ENCODE data around the gene IL17RA. TPM values are rescaled to one million over a fixed set of nuclear protein-coding genes. Genes with fewer than 3 reads are reported as not detected.

IL17RA gene
- total and polyA plus RNA-seq, 3 experiments from 2014 or later: 21.7 to 30.2 (median 22.0) TPM

- H3K27ac Mint-ChIP-seq: peak overlapping the region in 3 of 8 donors; percentile 55 to 68 (median 62)
- peaks cover 0 to 5% of the 10 kb centered on the region in 2 donors for H3K27me3 Mint-ChIP-seq
- peak overlapping the region in 1 of 7 donors; percentile 28 for H3K4me3 Mint-ChIP-seq
- peaks cover 52 to 73% (median 63%) of the 10 kb centered on the region in 3 donors for H3K4me1 Mint-ChIP-seq
- H3K9me3 Mint-ChIP-seq: no peaks in the 10 kb centered on the region
- H3K4me1 ChIP-seq (ENCODE audit: insufficient read depth, low read length): peaks cover 50% of the 10 kb centered on the region
- DNase-seq: peak in 1 of 5 donors; percentile 37
- no peak overlapping the region for H3K27ac ChIP-seq (ENCODE audit: low read depth, low read length)
- ChIA-PET POLR2A (no interaction called here), CTCF (interaction anchor here (0.5 to 3.0 kb wide), 2 partner anchors 58 to 178 kb away, joined by 3 to 26 read pairs; no protein-coding TSS in a partner anchor)
- H3K36me3 Mint-ChIP-seq: peaks cover 0 to 19% (median 2%) of the 10 kb centered on the region in 3 donors
- no peaks in the 10 kb centered on the region for H3K9me3 ChIP-seq (ENCODE audit: low read length)
- H3K36me3 ChIP-seq (ENCODE audit: insufficient read depth, low read length): no peaks in the 10 kb centered on the region
- no peak overlapping the region for H3K4me3 ChIP-seq (ENCODE audit: low read length)
- no peaks in the 10 kb centered on the region for H3K27me3 ChIP-seq (ENCODE audit: insufficient read depth, low read length, poor library complexity, severe bottlenecking)
Observed at GRCh38 chr22:17114173-17114897, 29.5 kb downstream of the IL17RA start.

GRCh38 chr22:17114898-17115235 lies 30.1 kb downstream of the IL17RA start:
- H3K36me3 ChIP-seq (ENCODE audit: insufficient read depth, low read length): no peaks in the 10 kb centered on the region
- H3K36me3 Mint-ChIP-seq: peaks cover 0 to 15% (median 0%) of the 10 kb centered on the region in 3 donors
- H3K27ac ChIP-seq (ENCODE audit: low read depth, low read length): no peak overlapping the region
- peaks cover 0 to 5% of the 10 kb centered on the region in 2 donors for H3K27me3 Mint-ChIP-seq
- H3K4me3 ChIP-seq (ENCODE audit: low read length): no peak overlapping the region
- H3K4me3 Mint-ChIP-seq: no peak overlapping the region
- ChIA-PET POLR2A (no interaction called here), CTCF (interaction anchor here (1.0 to 3.0 kb wide), 3 partner anchors 12 to 57 kb away, joined by 3 to 26 read pairs (median 4); no protein-coding TSS in a partner anchor)
- no peaks in the 10 kb centered on the region for H3K9me3 Mint-ChIP-seq
- H3K27me3 ChIP-seq (ENCODE audit: insufficient read depth, low read length, poor library complexity, severe bottlenecking): no peaks in the 10 kb centered on the region
- no peak for DNase-seq
- H3K9me3 ChIP-seq (ENCODE audit: low read length): no peaks in the 10 kb centered on the region
- peaks cover 55% of the 10 kb centered on the region for H3K4me1 ChIP-seq (ENCODE audit: insufficient read depth, low read length)
- peaks cover 52 to 73% (median 62%) of the 10 kb centered on the region in 3 donors for H3K4me1 Mint-ChIP-seq
- peak overlapping the region in 4 of 8 donors; percentile 54 to 86 (median 65) for H3K27ac Mint-ChIP-seq

GRCh38 chr22:17115236-17115635 lies 30.4 kb downstream of the IL17RA start:
- peaks cover 52 to 73% (median 62%) of the 10 kb centered on the region in 3 donors for H3K4me1 Mint-ChIP-seq

GRCh38 chr22:17115945-17116565 lies 31.3 kb downstream of the IL17RA start:
- POLR2A ChIA-PET: interaction anchor here (1.4 kb wide), 1 partner anchor 17 kb away, joined by 3 read pairs; no protein-coding TSS in a partner anchor
- Histone ChIP-seq H3K4me1 (ENCODE audit: insufficient read depth, low read length) (peaks cover 56% of the 10 kb centered on the region), H3K27ac (ENCODE audit: low read depth, low read length) (no peak overlapping the region), H3K9me3 (ENCODE audit: low read length) (no peaks in the 10 kb centered on the region), H3K27me3 (ENCODE audit: insufficient read depth, low read length, poor library complexity, severe bottlenecking) (no peaks in the 10 kb centered on the region), H3K36me3 (ENCODE audit: insufficient read depth, low read length) (no peaks in the 10 kb centered on the region), H3K4me3 (ENCODE audit: low read length) (peak overlapping the region; percentile 23)
- Mint-ChIP-seq H3K4me3 (peak overlapping the region; percentile 15 to 76 (median 72)), H3K27me3 (peaks cover 0 to 5% of the 10 kb centered on the region in 2 donors), H3K36me3 (peaks cover 0 to 6% (median 0%) of the 10 kb centered on the region in 3 donors), H3K9me3 (no peaks in the 10 kb centered on the region), H3K27ac (peak overlapping the region; percentile 36 to 93 (median 78)), H3K4me1 (peaks cover 51 to 71% (median 63%) of the 10 kb centered on the region in 3 donors)
- DNase-seq: peak in 1 of 5 donors; percentile 32
- CTCF ChIA-PET: interaction anchor here (1.0 to 3.0 kb wide), 5 partner anchors 10 to 56 kb away, joined by 3 to 26 read pairs (median 3); no protein-coding TSS in a partner anchor

More at GRCh38 chr22:17115236-17115635, 30.4 kb downstream of the IL17RA start:
- H3K9me3 ChIP-seq (ENCODE audit: low read length): no peaks in the 10 kb centered on the region
- Mint-ChIP-seq H3K27me3 (peaks cover 0 to 5% of the 10 kb centered on the region in 2 donors), H3K27ac (peak overlapping the region in 5 of 8 donors; percentile 41 to 86 (median 67)), H3K36me3 (peaks cover 0 to 14% (median 0%) of the 10 kb centered on the region in 3 donors), H3K9me3 (no peaks in the 10 kb centered on the region), H3K4me3 (no peak overlapping the region)
- H3K36me3 ChIP-seq (ENCODE audit: insufficient read depth, low read length): no peaks in the 10 kb centered on the region
- ChIA-PET POLR2A (no interaction called here), CTCF (interaction anchor here (1.0 to 3.0 kb wide), 3 partner anchors 12 to 57 kb away, joined by 3 to 26 read pairs (median 4); no protein-coding TSS in a partner anchor)
- peaks cover 56% of the 10 kb centered on the region for H3K4me1 ChIP-seq (ENCODE audit: insufficient read depth, low read length)
- H3K27ac ChIP-seq (ENCODE audit: low read depth, low read length): no peak overlapping the region
- DNase-seq: peak in 1 of 5 donors; percentile 6
- no peaks in the 10 kb centered on the region for H3K27me3 ChIP-seq (ENCODE audit: insufficient read depth, low read length, poor library complexity, severe bottlenecking)
- no peak overlapping the region for H3K4me3 ChIP-seq (ENCODE audit: low read length)

GRCh38 chr22:17116572-17117330 lies 32.0 kb downstream of the IL17RA start:
- CTCF ChIA-PET: interaction anchor here (1.0 to 3.0 kb wide), 6 partner anchors 8 to 55 kb away, joined by 3 to 26 read pairs (median 3); no protein-coding TSS in a partner anchor
- Mint-ChIP-seq H3K36me3 (peaks cover 0 to 1% (median 0%) of the 10 kb centered on the region in 3 donors), H3K4me1 (peaks cover 48 to 69% (median 66%) of the 10 kb centered on the region in 3 donors), H3K9me3 (no peaks in the 10 kb centered on the region), H3K4me3 (peak overlapping the region; percentile 15 to 76 (median 72)), H3K27ac (peak overlapping the region; percentile 36 to 93 (median 78)), H3K27me3 (peaks cover 2 to 8% of the 10 kb centered on the region in 2 donors)
- DNase-seq: peak in 1 of 5 donors; percentile 14
- Histone ChIP-seq H3K27ac (ENCODE audit: low read depth, low read length) (no peak overlapping the region), H3K4me3 (ENCODE audit: low read length) (peak overlapping the region; percentile 23), H3K4me1 (ENCODE audit: insufficient read depth, low read length) (peaks cover 60% of the 10 kb centered on the region), H3K27me3 (ENCODE audit: insufficient read depth, low read length, poor library complexity, severe bottlenecking) (peaks cover 4% of the 10 kb centered on the region), H3K36me3 (ENCODE audit: insufficient read depth, low read length) (no peaks in the 10 kb centered on the region), H3K9me3 (ENCODE audit: low read length) (no peaks in the 10 kb centered on the region)
- POLR2A ChIA-PET: interaction anchor here (0.6 to 1.4 kb wide), 2 partner anchors 18 to 103 kb away, joined by 3 to 4 read pairs; no protein-coding TSS in a partner anchor

GRCh38 chr22:17117400-17117799 lies 32.6 kb downstream of the IL17RA start:
- POLR2A ChIA-PET: interaction anchor here (1.4 kb wide), 1 partner anchor 19 kb away, joined by 3 read pairs; no protein-coding TSS in a partner anchor
- H3K36me3 Mint-ChIP-seq: no peaks in the 10 kb centered on the region
- H3K9me3 Mint-ChIP-seq: no peaks in the 10 kb centered on the region
- Histone ChIP-seq H3K27me3 (ENCODE audit: insufficient read depth, low read length, poor library complexity, severe bottlenecking) (peaks cover 11% of the 10 kb centered on the region), H3K9me3 (ENCODE audit: low read length) (no peaks in the 10 kb centered on the region), H3K36me3 (ENCODE audit: insufficient read depth, low read length) (no peaks in the 10 kb centered on the region), H3K4me1 (ENCODE audit: insufficient read depth, low read length) (peaks cover 64% of the 10 kb centered on the region), H3K4me3 (ENCODE audit: low read length) (no peak overlapping the region), H3K27ac (ENCODE audit: low read depth, low read length) (no peak overlapping the region)
- CTCF ChIA-PET: interaction anchor here (1.0 to 2.2 kb wide), 2 partner anchors 9 to 10 kb away, joined by 3 to 4 read pairs; no protein-coding TSS in a partner anchor
- peak overlapping the region in 6 of 8 donors; percentile 61 to 90 (median 74) for H3K27ac Mint-ChIP-seq
- peak overlapping the region; percentile 32 to 83 (median 74) for H3K4me3 Mint-ChIP-seq
- DNase-seq: peak in 1 of 5 donors; percentile 32
- peaks cover 8 to 14% of the 10 kb centered on the region in 2 donors for H3K27me3 Mint-ChIP-seq
- peaks cover 52 to 69% (median 68%) of the 10 kb centered on the region in 3 donors for H3K4me1 Mint-ChIP-seq

- Histone ChIP-seq H3K27ac (ENCODE audit: low read depth, low read length) (no peak overlapping the region), H3K27me3 (ENCODE audit: insufficient read depth, low read length, poor library complexity, severe bottlenecking) (peaks cover 13% of the 10 kb centered on the region), H3K9me3 (ENCODE audit: low read length) (no peaks in the 10 kb centered on the region), H3K36me3 (ENCODE audit: insufficient read depth, low read length) (no peaks in the 10 kb centered on the region), H3K4me1 (ENCODE audit: insufficient read depth, low read length) (peaks cover 64% of the 10 kb centered on the region), H3K4me3 (ENCODE audit: low read length) (peak overlapping the region; percentile 23)
- Mint-ChIP-seq H3K27ac (peak overlapping the region; percentile 60 to 87 (median 74)), H3K36me3 (no peaks in the 10 kb centered on the region), H3K4me1 (peaks cover 52 to 65% (median 64%) of the 10 kb centered on the region in 3 donors), H3K27me3 (peaks cover 13 to 15% of the 10 kb centered on the region in 2 donors), H3K9me3 (no peaks in the 10 kb centered on the region), H3K4me3 (peak overlapping the region; percentile 32 to 83 (median 74))
- POLR2A ChIA-PET: no interaction called here
- CTCF ChIA-PET: no interaction called here
- peak in 2 of 5 donors; percentile 26 to 30 for DNase-seq
Observed at GRCh38 chr22:17117890-17118289, 33.1 kb downstream of the IL17RA start.
